NCI-H82 treated with DMSO at 0.1 percent for 48 hours (cell line): Measurements from ENCODE around the gene SCN8A.

Experiments
- DNase-seq: peaks from one replicate; lab custom pipeline; 2025; ENCODE audit not compliant: unreplicated experiment; lab: John Stamatoyannopoulos, UW

Gene SCN8A

DNA sequence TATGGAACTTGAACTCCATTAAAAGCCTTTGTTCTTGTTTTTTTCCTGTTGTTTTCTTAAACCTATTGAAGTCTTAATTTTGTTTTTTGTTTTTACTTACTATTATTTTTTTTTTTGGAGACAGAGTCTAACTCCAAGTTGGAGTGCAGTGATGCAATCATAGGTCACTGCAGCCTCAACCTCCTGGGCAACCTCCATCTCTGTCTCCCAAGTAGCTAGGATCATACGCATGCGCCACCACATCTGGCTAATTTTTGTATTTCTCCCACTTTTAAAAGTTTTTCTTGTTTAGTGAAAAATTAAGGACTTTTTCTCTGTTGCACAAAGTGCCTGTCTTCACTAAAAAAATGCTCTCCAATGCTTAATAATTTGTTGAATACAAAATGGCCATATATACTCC lies 76.2 kb downstream of the SCN8A start:
- DNase-seq: no peak

- DNase-seq: no peak
Observed at GRCh38 chr12:51669271-51669670, 78.2 kb downstream of the SCN8A start.

DNA sequence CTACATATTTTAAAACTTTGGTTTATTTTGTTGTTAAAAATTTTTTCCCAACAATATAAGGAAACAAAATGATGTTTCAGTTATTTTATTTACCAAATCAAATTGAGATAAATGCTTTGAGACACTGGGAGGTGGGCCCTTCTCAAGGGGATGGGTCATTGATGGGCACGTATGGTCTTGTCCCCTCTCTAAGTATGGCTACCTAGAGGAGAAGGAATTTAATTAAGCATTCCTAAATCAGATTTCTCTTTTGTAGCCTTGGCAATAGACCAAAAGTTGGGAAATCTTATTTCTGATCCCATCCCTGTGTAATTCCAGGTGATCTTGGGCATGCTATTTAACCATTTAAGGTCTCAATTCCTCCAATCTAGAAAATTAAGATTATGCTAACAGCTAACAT lies 79.0 kb downstream of the SCN8A start:
- no peak for DNase-seq

DNA sequence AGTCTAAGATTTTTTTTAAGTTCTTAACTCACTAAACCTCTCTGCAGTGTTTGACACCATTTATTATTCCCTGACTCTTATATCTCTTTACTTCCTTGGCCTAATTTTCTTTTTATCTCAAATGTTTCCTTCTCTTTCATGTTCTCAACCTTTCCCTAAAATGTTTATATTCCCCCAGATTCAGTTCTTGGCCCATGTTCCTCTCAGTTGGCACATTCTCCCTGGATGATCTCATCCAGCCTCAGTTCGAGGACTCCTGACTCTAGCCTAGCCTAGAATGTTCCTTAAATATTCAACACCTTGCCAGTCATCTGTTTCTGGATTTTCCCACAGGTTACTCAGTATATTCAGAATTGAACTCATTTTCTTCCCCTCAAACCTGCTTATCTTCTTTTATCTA lies 81.3 kb downstream of the SCN8A start:
- no peak for DNase-seq

- DNase-seq: no peak
Observed at GRCh38 chr12:51675071-51675803, 84.2 kb downstream of the SCN8A start.

- DNase-seq: no peak
Observed at GRCh38 chr12:51676875-51677274, 85.8 kb downstream of the SCN8A start.

DNA sequence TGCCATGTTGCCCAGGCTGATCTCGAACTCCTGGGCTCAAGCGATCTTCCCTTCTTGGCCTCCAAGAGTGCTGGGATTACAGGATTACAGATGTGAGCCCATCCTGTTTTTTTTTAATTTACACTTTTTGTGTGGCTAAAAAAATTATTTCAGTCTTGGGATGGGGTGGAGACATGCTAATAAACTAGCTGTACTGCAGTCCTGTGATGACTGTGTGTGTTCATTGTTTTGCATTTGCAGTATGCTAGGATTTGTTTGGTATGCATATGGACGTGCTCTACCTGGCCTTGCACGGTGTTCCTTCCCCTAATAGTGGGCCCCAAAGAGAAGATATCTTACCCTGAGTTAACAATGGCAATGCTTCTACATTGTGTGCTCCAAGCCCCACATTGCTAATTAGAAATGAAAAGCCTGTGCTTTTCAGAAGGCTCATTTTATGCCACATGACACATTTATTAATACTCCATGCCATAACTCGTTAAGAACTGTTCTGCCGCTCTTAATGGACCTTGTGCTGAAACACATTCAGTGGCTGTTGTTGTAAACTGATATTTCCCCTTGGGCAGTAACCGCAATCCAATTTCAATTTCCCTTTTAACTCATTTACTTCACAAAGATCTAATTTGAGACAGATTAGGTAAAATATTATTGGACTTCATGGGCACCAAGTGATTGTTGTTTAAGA lies 86.4 kb downstream of the SCN8A start:
- no peak for DNase-seq

DNA sequence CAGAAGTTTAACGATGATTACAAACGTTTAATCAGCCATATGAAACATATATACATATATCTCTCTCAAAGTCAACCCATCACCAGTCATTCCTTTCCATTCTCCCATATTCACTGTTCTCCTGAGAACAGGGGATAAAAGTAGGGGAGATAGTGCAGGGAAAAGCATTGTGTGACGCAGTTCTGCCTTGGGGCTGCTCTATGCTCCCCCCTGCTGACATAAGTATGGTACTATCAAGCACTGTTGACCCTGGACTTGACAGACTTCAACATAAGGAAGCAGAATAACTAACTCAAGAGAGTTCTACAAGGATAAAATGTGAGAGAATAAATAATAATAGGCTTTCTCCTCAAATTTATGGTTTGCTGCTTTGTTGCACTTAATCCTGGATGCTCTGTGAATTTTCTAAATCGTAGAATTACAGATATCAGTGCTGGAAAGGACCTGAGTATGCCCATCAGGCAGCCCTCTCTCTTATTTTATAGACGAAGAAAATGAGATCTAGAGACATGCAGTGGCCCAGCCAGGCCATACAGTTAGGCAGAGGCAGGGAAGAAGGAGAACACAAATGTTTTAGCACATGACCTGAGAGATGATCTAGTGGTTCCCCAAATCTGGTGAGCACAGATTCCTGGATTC lies 87.2 kb downstream of the SCN8A start:
- DNase-seq: peak; percentile 66

DNA sequence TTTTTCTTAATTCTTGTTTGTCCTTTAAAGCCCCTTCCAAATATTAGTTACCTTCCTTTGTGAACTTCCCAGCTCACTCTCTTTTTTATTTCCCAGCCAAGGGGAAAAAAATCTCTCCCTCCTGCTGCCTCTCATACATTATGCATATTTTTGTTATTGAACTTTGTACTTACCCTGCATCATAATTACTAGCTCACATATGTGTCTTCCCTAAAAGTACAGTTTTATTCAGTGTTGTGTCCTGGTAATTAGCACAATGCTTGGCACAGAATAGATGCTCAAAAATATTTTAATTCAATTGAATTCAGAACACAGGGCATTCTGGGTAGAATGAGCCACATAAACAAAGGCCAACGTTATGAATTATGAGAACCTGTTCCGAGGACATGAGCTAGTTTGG lies 91.9 kb downstream of the SCN8A start:
- DNase-seq: no peak

- DNase-seq: no peak
Observed at GRCh38 chr12:51683763-51684357, 92.8 kb downstream of the SCN8A start.

GRCh38 chr12:51686727-51687126 lies 95.7 kb downstream of the SCN8A start:
- DNase-seq: no peak

- DNase-seq: peak; percentile 69
Observed at GRCh38 chr12:51687177-51687576, 96.1 kb downstream of the SCN8A start.

GRCh38 chr12:51687614-51688013 lies 96.6 kb downstream of the SCN8A start:
- no peak for DNase-seq

DNA sequence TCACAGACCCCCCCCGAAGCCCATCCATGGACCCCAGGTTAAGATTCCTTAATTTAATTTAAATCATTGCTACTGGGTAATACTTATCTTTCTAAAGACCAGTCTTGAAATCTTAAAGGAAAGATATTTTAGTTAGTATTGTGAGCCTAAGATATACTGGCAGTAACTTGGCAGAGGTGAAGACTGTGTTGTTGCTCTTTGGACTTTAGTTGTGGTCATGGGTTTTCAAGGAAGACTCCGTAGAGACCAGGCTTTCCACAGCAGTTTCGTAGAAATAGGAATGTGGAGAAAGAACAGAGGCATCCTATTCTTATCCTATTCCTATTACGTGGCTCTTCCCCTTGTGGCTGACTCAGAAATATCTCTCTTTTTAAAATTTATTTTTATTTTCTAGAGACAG lies 99.0 kb downstream of the SCN8A start:
- no peak for DNase-seq

DNA sequence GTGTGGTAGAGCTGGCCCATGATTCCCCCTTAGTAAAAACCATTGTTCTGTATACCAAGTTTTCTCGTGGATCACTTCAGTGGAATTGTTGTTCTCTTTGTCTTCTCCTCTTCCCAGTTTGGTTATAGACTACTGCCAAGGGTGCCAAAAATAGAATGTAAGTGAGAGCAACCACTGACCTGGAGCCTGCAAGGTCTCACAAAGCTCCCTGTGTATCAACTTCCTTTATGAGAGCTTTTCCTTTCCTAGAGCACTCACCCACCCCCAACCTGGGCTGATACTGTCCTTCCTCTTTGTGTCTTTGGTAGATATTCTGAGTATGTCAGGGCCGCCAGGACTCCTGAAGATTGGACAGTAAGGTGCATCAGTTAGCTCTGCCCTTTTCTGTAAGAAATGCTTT lies 101.0 kb downstream of the SCN8A start:
- no peak for DNase-seq

- DNase-seq: no peak
Observed at GRCh38 chr12:51693569-51693968, 102.5 kb downstream of the SCN8A start.

DNA sequence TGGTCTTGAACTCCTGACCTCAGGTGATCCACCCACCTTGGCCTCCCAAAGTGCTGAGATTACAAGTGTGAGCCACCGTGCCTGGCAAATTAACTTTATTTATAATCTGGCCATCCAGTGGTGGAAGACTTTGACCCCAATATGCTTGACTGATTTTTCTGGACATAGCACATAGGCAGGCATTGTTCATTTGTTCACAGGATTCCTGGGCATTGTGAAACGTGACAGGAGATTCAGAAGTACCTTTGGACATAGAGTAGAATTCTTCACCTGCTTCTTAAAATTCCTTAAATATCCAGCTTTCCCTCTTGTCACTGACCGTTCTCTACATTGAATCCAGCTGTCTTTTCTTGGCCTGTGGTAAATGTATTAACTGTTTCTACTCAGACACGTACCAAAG lies 103.1 kb downstream of the SCN8A start:
- DNase-seq: no peak

GRCh38 chr12:51695241-51696010 lies 104.4 kb downstream of the SCN8A start:
- DNase-seq: no peak

DNA sequence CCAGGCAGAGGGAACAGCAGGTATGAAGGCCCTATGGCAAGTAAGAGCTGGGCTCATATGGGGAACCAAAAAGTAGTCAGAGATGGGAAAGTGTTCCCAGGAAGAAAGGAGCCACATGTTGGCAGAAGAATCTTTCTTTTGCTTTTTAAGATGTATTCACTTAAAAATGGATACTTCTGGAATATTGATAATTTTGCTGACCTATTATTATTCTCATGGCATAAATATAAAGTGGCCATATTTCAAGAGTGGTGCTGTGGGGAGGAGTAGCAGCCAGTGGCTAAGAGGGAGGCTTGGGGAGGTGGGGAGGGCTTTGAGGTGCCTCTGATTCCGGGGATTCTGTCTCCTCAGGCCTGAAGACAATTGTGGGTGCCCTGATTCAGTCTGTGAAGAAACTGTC lies 108.2 kb downstream of the SCN8A start:
- no peak for DNase-seq

- DNase-seq: no peak
Observed at GRCh38 chr12:51700887-51701286, 109.9 kb downstream of the SCN8A start.

- no peak for DNase-seq
Observed at GRCh38 chr12:51702587-51702986, 111.6 kb downstream of the SCN8A start.
